Ramos (cell line): ENCODE measurements around the gene MTA3.

ENCODE experiments used
- in situ Hi-C: fragments of 300-500 bp; cut with MboI; formaldehyde crosslinking; loops from one replicate; pipeline ENCODE4 v1.14.3; 2022; ENCODE audit warnings: low sequenced_read_pairs; ENCODE audit not compliant: unreplicated experiment

The MTA3 gene

GRCh38 chr2:42794271-42795046 lies 226.0 kb downstream of the MTA3 start:
- in situ Hi-C loops = no loop called here

- in situ Hi-C loops = no loop called here
Observed at GRCh38 chr2:42795275-42795674, 226.8 kb downstream of the MTA3 start.

GRCh38 chr2:42795841-42796301 lies 227.4 kb downstream of the MTA3 start:
- in situ Hi-C loops = no loop called here

GRCh38 chr2:42796427-42797248 lies 228.2 kb downstream of the MTA3 start:
- in situ Hi-C loops = no loop called here

GRCh38 chr2:42797281-42797680 lies 228.8 kb downstream of the MTA3 start:
- in situ Hi-C loops = no loop called here

GRCh38 chr2:42799881-42800280 lies 231.4 kb downstream of the MTA3 start:
- in situ Hi-C loops = no loop called here

GRCh38 chr2:42800461-42800962 lies 232.1 kb downstream of the MTA3 start:
- in situ Hi-C loops = no loop called here

- in situ Hi-C loops = no loop called here
Observed at GRCh38 chr2:42800981-42801380, 232.5 kb downstream of the MTA3 start.

- in situ Hi-C loops = no loop called here
Observed at GRCh38 chr2:42801381-42801780, 232.9 kb downstream of the MTA3 start.

GRCh38 chr2:42802150-42802549 lies 233.7 kb downstream of the MTA3 start:
- in situ Hi-C loops = no loop called here

- in situ Hi-C loops = no loop called here
Observed at GRCh38 chr2:42804338-42804737, 235.9 kb downstream of the MTA3 start.

GRCh38 chr2:42804891-42805290 lies 236.5 kb downstream of the MTA3 start:
- in situ Hi-C loops = no loop called here
